ENCODE measurements around the gene HOXA9.

Gene HOXA9

DNA sequence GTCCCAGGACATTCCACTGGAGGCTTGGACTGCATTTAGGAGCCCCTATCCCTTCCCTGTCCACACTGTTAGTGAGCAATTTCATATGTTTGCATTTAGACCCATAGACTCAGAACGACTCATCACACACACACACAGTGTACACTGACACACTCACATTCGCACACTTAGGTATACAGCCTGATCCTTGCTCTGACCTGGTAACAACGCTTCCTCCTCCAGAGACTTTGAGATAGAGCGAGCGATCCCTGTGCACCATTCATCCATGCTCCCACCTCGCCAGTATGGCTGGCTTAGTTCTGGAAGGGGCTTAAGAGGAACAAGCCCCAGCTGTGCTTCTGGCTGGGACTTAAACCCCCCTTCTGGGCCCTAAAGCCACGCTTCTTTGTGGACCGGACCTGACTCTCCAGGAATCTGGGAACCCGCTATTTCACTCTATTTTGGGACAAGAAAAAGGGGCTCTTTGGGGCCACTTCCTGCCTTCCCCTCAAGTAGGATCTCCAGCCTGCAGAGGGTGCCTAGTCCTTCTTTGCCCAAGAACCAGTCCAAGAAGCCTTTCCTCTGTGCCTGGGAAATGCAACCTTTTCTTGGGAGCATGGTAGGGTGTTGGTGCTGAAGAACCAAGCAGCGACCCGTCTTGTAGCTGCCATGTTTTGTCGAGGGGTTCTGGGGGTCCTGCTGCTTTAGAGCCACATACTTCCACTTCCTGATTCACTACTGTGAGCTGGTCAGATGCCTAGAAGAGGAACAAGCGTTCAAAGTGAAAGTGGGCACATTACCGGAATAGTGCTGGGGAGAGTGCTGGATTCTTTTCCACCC, 35.6 kb upstream of the HOXA9 start:
- no peak for DNase-seq (ENCODE audit: low spot score)

DNA sequence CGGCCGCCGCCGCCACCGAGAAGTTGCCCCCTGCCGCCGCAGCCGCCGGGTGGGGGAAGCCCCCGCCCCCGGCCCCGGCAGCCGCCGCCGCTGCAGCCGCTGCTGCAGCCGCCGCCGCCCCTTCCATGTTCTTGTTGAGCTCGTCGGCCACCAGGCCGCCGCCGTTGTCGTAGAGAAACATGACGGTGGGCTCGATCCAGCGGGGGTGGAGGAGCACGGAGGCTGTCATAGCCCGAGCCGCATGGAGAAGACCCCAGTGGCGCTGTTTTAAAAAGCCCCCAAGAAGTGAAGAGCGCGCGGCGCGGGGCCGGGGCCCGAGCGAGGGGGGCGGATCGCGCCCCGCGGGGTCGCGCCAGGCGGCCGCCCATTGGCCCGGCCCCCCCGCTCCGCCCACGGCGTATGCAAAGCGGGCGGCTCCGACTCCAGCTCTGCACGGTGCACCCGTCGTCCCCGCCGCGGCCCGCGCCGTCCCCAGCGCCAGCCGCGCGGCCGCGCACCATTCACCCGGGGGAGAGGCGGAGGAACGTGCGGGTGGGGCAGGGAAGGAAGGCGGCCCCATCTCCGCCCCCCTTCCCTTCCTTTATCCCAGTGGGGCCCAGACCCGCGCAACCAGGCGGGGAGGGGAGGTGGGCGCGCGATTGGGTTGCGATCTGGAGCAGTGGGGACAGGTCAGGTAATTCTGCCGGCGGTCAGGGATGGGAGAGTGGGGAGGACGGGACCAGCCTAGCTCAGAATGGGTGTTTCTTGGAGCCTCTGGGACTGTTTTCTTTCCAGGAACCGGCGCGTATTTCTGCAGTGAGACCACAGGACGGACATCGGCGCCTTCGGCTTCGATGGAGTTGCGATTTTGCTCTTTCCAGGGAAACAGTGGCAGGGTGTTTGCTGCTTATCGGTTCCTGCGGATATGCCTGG, 34.8 kb upstream of the HOXA9 start, which contains the start of gene HOXA13:
TSS of gene HOXA13 (minus strand) at position 243 of the 912 bp plus-strand sequence. CDS start at position 229, 14 bp downstream.
- peak; percentile 88 for DNase-seq (ENCODE audit: low spot score)

DNA sequence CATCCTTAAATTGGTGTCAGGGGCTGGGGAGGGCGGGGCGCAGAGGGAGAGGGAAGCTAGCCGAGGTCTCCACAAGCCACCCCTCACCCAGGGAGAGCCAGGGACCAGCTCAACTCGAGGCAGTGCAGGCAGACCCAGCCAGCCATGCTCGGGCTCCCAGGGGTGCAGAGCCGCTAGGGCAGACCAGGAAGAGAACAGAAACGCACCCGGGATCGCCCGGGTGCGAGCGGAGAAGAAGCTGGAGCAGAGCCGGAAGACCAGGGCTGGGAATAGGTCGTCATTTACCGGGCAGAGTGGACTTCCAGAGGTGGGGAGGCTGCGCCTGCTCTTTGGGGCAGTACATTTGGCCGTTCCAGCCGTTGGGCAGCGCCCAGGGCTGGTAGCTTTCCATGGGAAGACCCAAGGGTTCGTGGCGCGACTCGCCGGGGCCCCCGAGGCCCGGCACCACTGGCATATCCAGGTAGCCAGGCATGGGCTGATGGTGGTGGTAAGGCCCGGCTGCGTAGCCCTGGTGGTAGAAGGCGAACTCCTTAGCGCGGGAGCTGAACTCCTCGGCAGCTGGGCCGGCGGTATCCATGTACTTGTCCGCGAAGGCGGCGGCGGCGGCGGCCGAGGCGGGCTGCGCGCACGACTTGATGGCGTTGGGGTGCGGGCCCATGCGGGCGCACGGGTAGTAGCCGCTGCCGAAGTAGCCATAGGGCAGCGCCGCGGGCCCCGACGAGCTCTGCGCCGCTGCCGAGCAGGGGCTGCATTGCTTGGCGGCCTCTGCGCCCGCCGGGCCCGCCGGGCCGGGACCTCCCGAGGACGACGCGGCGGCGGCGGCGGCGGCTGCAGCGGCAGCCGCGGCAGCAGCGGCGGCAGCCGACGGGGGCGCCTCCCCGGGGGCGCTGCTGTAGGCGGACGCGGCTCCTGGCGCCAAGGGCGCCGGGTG, 33.8 kb upstream of the HOXA9 start:
- peak; percentile 62 for DNase-seq (ENCODE audit: low spot score)

DNA sequence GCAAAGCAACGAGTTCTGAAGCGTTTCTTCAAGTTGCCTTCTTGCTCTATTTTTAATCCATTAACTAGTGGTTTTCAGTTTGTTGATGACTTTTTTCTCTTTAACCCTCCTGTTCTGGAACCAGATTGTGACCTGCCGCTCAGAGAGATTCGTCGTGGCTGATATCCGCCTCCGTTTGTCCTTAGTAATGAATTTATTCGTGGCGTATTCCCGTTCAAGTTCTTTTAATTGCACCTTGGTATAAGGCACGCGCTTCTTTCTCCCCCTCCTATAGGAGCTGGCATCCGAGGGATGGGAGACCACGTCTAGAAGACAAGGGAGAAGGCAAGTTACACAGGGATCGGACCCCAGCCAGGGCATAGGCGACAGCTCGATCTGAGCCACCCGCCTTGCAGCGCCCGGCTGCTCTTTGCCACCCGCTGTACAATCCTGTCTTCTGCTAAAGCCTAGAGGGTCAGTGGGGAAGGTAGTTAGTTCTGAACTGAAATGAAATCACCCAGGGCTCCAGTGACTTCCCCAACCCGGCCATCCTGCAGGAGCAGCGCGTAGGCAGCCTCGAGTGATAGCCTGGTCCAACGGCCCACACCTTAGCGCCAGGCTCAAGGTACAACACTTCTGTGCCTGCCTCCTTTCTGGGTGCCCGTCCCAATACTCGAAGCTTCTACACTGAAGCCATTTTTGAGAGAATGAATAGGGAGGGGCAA, 33.0 kb upstream of the HOXA9 start:
- DNase-seq (ENCODE audit: low spot score), result no peak

DNA sequence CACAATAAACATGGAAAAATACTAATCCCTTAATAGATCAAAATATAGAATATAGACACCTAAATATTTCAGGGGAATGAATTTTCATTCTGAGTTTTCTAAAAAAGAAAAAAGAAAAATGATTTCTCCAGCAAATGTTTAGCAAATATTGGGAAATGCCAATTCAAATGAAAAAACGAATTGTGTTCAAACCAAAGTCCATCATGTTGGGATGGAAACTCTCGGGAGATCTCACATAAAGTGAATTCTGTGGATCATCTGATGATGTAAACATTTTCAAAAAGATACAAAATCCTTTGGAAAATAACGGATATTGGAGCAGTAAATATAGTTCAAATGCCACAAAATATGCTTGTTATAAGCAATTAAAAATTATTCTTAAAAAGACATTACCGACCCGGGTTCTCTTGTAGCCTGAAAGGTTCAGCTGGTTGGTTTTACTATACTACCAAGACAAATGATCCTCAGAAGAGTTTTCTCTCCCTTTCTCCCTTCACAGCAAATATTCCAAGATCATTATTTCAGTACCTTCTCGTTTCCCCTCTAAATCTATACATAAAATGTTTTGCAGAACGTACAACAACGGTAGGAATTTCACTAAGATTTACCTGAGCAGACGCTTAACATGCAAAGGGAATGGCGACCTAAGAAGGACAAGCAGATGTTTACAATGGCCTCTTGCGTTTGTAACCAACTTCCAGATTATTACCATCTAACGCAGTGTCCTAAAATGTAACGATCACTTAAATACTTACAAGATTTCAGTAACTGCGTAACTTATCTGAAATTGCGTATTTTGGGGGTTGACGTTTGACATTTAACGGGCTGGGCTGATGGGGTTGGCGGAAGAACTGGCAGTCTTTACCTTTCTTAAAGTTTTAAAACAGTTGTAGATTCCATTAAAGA, 32.1 kb upstream of the HOXA9 start:
- DNase-seq (ENCODE audit: low spot score), result no peak

DNA sequence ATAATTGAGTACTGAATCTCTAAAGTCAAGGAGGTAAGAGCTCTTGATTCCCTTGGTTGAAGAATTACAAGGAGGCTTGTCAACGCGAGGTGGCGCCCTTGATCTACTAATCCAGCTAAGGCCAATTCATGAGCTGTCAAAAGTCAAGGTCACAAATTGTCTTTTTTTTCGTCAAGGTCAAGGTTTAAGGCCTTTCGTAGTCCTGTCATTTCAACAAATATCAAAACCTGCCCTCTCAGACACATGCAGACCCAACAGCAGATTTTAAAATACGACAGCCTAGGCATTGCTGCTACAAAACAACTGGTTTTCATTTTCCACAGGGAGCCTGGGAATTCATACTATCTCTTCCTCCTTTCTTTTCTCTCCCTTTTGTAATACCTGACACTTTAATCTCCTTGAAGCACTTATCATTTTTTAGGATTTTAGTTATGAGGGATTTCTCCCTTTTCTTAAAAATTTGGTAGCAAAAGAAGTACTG, 31.0 kb upstream of the HOXA9 start:
- DNase-seq (ENCODE audit: low spot score), result peak; percentile 88

DNA sequence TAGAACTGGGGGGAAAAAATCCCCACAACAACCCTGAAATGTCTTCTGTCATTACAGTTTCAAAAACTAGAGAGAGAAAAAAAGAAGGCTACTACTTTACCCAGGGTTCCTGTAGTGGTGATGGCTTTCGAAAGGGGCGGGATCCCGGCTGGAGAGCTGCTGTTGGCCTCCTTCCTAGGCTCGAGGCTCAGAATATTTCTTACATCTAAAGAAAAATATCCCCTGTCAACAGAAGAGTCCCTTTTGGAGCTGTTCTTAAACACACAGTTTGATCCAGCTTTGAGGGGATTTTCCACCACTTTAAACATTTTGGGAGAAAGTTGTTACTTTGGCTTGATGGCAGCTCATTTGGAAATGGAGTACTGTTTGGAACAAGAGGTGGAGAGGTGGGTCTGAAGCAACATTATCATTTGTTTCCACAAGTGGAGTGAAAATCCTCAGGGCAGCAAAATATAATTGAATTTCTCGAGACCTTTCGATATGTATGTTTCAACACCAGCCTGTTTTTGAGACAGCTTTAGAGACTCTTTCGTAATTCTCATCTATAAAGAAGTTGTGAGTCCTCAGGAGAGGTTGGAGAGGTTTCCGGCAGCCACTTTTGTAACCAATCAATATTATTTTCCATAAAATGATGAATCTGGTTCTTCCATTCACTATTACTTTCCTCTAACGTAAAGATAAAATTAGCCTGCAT, 29.5 kb upstream of the HOXA9 start:
- no peak for DNase-seq (ENCODE audit: low spot score)

DNA sequence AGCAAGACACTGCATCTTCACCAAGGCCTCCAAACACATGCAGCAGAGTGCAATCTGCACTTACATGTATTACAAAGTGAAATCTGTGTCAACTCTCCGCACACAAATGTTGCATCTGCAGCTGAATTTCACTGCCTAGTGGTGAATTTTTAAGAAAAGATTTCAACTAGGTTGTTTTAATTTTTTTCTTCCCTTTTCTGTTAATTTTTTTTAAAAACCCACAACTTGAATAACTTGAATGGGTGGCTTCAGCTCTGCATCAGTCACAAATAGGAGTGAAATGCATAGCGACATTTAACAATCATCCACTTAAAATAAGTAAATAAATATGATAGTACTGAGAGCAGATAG, 28.6 kb upstream of the HOXA9 start:
- DNase-seq (ENCODE audit: low spot score), result no peak

DNA sequence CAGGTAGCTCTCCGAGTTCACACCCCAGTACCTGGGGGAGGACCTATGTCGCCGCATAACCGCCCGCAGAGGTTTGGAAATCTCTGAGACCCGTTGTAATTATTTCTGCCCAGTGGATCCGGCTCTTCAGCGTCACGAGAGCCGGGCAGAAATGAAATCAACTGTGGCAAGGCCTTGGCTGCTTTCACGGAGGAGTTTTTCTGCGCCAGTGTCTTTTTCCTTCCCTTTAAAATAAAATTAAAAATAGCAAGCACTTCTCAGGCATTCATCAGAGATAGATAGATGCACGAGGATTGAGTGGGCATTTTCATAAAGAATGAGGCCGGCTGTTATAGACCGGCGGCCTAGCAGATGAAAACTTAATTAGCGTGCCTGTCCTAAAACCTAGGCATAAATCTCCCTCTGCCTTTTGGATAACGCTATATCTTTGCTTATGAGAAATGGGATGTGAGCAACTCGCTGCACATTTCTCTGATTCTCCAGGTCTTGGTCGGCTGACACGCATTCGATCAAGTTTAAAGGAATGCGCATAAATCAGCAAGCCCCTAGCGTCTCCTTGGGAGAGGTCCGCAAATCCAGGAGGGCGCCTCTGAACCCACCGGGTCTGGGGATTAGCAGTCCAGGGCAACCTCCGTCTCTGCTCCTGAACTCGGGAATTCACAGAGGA, 28.1 kb upstream of the HOXA9 start:
- DNase-seq (ENCODE audit: low spot score), result no peak

DNA sequence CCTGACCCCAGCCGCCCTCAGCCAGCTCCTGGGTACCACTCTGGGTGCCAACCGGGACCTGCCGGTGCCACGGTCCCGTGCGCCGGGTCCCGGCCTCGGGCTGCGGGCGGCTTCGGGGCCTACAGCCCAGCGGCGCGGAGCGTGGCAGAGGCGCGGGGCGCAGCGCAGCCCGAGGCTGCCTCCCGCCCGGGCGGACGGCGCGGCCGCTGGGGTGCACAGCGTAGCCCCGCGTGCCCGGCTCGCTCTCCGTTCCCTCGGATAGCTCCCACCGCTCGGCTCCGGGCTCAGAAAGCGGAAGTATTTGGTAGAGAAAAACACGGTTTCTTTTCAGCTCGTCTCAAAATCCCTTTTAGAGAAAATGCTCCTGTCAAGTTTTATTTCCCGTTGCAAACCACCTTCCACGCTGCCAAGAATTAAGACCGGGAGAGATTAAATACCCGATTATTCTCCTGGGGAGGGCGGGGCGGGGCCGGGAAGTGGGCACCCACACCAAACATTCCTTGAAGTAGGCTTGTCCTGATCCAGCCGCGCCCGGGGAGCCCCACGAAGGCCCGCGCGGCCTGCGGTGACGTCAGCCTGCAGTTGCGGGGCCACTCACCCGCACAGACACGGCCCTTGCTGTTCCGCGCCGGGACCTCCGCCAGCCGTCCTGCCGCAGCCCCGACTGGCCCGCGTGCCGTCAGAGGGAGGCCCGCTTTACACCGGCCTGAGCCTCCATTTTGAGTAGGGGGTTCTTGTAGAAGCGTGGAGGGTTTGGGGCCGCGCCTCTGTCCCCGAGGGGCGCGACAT, 27.4 kb upstream of the HOXA9 start:
- DNase-seq (ENCODE audit: low spot score), result no peak

DNA sequence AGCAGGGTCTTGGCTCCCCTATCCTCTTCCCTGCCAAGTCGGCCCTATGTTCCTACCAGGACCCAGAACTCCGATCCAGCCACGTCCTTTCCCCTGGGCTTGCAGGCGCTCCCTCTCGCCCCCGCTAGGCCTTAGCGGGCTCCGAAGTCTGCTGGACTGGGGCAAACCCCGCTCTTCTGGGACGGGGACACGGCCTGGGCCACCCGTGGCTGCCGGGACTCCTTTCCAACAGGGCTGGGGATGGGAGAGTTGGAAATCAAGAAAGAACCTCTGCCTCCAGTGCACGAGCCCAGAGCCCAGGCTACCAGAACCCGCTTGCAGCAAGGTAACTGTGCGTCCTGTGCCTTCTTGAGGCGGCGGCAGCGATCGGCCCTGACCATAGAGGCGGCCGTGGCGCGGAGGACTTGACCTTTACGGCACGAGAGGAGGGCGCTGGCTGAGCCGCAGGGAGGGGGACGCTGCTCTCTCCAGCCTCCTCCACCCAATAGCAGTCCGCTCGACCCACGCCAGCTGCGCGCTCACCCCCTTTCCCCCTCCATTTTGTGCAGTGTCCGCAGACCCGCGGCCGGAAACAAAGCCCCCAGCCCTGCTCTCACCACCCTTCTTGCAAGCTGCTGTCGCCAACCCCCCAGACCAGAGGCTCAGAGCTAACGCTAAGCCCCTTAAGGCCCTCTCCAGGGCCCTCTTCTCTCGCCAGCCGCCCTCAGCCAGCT, 26.7 kb upstream of the HOXA9 start:
- DNase-seq (ENCODE audit: low spot score), result no peak

DNA sequence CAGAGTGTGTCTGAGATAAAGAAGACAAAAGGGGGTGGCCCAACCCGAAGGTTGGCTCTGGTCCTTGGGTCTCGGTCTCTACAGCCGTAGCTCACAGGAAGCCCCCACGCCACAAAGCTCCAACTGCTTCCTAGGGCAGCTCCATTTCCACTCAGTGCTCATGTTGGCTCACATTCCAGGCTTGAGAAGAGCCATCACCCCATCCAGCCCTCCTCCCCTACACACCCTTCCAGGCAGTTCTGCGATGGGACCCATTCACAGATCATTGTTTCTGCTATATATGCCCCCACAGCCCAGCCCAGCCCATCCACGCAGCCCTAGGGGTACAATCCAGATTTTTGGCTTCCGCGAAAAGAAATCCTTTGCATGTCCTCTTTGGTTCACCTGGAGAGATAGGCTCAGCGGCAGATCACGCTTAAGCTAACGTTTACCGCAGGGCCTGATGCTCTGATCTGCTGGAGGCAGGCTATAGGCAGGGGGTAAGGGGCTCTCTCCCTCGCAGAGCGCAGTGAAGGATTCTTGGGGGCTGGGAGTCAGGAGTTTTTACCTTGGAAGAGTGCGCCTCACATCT, 25.9 kb upstream of the HOXA9 start:
- no peak for DNase-seq (ENCODE audit: low spot score)

DNA sequence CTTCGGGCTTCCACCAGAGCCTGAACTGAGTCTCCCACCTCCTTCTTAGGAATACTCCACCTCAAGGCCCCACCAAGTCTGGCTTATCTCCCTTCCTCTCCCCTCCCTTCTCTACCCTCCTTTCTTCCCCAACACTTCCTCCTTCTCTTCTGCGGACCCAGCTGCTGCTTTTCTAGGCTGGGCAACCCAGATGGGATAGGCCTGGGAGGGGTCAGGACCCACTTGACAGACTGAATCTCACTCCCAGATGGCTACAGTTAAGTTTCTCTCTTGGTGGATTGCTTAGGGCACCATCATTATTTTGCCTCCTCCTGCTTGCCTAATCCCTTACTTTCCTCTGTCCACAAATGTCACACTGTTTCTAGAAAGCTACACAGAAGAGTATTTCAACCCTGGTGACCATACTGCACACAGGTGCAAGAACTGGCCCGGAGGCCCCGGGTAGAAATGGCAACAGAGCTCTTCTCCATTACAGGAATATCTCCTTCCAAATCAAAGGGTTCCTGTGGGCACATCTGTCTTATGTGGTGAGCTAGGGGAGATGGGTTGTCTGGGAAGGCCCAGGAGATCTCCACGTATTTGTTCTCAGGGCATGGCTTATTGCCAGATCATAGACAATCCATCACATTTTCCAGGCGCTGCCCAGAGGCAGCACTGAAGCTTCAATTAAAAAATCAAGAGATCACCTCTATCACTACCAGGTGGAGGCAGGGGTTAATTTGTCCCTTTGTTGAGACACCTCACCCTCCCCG, 24.8 kb upstream of the HOXA9 start:
- DNase-seq (ENCODE audit: low spot score), result no peak

DNA sequence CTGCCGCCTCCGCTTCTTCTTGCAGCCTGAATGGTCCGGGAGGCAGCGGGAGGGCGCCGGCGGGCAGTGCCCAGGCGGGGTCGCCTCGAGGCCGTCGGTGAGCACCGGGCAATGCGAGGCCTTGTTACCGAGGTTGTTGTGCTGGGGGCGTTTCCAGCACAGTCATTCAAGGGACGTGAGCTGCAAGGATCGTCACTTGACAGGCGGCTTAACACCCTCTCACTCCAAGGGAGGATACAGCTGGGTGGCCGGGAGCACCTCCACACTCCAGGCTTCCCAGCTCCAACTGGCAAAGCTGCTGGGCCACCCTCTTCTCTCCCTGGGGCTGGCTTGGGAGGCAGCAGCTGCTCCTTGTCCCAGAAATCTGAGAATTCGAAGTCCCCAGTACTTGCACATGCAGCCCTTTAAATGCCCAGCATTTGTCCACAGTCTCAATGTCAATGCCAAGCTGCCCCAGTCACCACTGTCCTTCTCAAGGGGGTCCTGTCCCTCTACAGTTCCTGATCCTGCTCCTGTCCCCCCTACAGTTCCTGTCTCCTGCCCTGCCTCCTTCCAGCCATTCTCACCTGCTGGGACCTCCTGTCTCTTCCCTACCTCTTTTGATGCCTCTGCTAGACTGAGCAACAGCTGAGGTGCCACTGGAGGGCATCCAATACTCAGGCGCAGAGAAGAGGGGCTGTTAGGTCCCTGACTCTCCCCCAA, 24.1 kb upstream of the HOXA9 start:
- DNase-seq (ENCODE audit: low spot score), result no peak

DNA sequence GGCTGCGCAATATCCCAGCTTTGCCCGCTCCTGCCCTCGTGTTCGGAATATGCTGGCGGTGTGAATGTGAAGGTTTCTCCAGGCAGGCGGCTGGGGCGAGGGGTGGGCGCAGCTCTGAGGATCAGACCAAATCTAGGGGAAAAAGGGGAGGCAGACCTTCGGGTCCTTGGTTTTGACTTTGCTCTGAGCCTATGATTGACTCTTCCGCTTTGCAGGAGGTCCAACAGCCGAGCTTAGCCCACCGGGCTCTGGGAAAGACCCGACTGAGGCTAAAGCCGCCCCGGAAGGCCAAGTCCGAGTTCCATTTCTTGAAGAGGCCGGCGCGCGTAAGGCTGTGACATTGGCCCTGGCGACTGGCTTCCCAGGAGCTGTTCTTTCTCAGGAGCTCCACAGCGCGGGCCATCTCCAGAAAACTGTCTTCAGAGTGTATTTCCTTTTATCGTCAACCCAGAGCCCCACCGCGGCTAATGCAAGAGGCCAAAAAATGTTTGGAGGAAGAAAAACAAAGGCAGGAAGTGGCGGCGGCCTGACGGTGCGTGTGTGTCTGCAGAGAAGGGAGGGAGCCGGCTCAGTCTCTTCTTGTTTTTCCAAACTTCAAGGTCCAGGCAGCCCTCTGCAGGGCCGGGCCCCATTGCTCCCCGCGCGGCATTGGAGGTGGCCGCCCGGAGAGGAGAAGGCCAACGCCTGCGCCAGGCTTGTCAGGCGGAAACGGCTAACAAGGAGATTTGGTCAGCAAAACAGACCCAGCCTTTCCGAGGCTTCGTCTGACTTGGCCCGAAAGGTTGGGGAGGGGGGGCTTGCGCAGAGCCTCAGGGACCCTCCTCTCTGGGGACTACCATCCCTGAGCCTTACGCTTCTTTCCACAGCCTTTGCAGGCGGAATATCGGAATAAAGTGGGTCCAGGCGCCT, 23.3 kb upstream of the HOXA9 start:
- DNase-seq (ENCODE audit: low spot score), result no peak

Measured in HuH-7.5 (cell line).